NCI-H446 treated with DMSO at 0.1 percent for 48 hours (cell line): ENCODE measurements around the gene TACC3.

ENCODE experiments used
- DNase-seq: peaks from one replicate; lab custom pipeline; 2025; lab: John Stamatoyannopoulos, UW

The TACC3 gene

GRCh38 chr4:1776521-1777161 lies 55.3 kb downstream of the TACC3 start:
- no peak for DNase-seq

- no peak for DNase-seq
Measured at GRCh38 chr4:1777822-1778641, 56.7 kb downstream of the TACC3 start.

- no peak for DNase-seq
Measured at GRCh38 chr4:1778642-1779392, 57.5 kb downstream of the TACC3 start.

GRCh38 chr4:1779588-1780382 lies 58.5 kb downstream of the TACC3 start:
- no peak for DNase-seq

GRCh38 chr4:1780435-1780834 lies 59.1 kb downstream of the TACC3 start:
- DNase-seq = no peak

- no peak for DNase-seq
Measured at GRCh38 chr4:1783015-1783414, 61.7 kb downstream of the TACC3 start.

GRCh38 chr4:1783970-1784369 lies 62.6 kb downstream of the TACC3 start:
- no peak for DNase-seq

GRCh38 chr4:1784395-1784788 lies 63.1 kb downstream of the TACC3 start:
- no peak for DNase-seq

GRCh38 chr4:1784789-1785591 lies 63.7 kb downstream of the TACC3 start:
- no peak for DNase-seq

- no peak for DNase-seq
Measured at GRCh38 chr4:1785592-1785991, 64.3 kb downstream of the TACC3 start.

- DNase-seq = no peak
Measured at GRCh38 chr4:1786544-1787362, 65.4 kb downstream of the TACC3 start.

- no peak for DNase-seq
Measured at GRCh38 chr4:1787411-1788077, 66.2 kb downstream of the TACC3 start.

GRCh38 chr4:1788254-1788973 lies 67.1 kb downstream of the TACC3 start:
- no peak for DNase-seq

GRCh38 chr4:1789552-1789951 lies 68.2 kb downstream of the TACC3 start:
- DNase-seq = no peak

GRCh38 chr4:1790005-1790404 lies 68.7 kb downstream of the TACC3 start:
- DNase-seq = no peak

GRCh38 chr4:1792158-1792831 lies 71.0 kb downstream of the TACC3 start:
- no peak for DNase-seq

- DNase-seq = no peak
Measured at GRCh38 chr4:1792832-1793495, 71.6 kb downstream of the TACC3 start, which contains the start of gene FGFR3. Gene FGFR3 (plus strand): TSS chr4:1793293. CDS start chr4:1793935, 642 bp downstream.

- no peak for DNase-seq
Measured at GRCh38 chr4:1793496-1793840, 72.1 kb downstream of the TACC3 start.
